Activated effector memory CD4-positive, alpha-beta T cell treated with Interleukin-2 at 50 U/mL for 16 hours (primary cell): ENCODE data around the gene ZNF358.
A peak's percentile ranks its signal among the peaks of the same experiment; 100 is the strongest.

ENCODE experiments used
- DNase-seq: peaks from one replicate; pipeline ENCODE4 v3.0.0-alpha.2; 2020

The ZNF358 gene

DNA sequence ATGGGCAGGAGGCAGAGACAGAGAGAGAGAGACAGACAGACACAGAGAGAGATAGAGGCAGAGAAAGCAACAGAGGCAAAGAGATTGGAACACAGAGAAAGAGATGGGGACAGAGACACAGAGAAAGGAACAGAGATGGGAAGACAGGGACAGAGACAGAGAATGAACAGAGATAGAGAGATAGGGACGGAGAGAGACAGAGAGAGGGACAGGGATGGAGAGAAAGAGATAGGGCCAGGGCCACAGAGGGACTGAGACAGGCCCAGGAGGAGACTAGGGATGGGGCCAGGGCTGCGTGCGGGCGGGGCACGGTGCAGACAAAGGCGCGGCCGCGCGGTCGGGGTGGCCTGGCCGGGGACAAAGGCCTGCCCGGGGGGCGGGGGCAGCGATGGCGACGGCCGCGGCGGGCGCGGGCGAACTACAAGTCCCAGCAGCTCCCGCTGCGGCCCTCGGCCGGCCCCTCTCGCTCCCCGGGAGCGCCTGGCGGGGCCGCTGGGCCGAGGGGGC is at the start of gene ZNF358:
Gene ZNF358 (plus strand): TSS at position 459 of the 507 bp plus-strand sequence. CDS start 3,140 bp downstream, outside the sequence.
- no peak for DNase-seq

DNA sequence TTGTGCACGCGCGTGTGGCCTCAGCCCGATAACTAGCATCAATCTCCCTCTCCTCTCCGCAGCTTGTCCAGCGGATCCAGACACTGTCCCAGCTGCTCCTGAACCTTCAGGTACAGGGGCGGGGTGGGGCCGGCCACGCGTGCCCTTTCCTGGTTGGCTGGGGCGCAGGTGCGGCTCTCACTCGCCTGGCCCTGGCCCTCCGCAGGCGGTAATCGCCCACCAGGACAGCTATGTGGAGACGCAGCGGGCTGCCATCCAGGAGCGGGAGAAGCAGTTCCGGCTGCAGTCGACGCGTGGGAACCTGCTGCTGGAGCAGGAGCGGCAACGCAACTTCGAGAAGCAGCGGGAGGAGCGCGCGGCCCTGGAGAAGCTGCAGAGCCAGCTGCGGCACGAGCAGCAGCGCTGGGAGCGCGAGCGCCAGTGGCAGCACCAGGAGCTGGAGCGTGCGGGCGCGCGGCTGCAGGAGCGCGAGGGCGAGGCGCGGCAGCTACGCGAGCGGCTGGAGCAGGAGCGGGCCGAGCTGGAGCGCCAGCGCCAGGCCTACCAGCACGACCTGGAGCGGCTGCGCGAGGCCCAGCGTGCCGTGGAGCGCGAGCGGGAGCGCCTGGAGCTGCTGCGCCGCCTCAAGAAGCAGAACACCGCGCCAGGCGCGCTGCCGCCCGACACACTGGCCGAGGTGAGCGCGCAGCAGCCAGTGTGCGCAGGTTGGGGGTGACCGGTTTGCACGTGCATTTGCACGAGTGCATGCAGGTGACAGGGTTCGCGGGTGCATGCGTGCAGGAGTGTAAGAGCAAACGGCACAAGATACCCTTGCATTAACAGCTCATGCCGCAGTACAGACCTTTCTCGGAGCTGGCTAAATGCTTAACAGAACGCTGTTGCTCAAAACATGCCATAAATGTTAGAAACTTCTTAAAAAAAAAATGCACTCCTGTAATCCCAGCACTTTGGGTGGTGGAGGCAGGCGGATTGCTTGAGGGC is 48.6 kb upstream of the ZNF358 start:
- no peak for DNase-seq

DNA sequence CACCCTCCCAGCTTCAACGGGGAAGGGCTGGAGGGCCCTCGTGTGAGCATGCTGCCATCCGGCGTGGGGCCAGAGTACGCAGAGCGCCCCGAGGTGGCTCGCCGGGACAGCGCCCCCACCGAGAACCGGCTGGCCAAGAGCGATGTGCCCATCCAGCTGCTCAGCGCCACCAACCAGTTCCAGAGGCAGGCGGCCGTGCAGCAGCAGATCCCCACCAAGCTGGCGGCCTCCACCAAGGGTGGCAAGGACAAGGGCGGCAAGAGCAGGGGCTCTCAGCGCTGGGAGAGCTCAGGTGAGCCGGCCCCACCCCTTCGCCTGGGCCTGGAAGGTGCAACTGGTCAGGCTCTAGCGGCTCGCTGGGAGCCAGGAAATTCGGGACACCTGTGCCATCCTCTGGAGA is 47.1 kb upstream of the ZNF358 start:
- no peak for DNase-seq

DNA sequence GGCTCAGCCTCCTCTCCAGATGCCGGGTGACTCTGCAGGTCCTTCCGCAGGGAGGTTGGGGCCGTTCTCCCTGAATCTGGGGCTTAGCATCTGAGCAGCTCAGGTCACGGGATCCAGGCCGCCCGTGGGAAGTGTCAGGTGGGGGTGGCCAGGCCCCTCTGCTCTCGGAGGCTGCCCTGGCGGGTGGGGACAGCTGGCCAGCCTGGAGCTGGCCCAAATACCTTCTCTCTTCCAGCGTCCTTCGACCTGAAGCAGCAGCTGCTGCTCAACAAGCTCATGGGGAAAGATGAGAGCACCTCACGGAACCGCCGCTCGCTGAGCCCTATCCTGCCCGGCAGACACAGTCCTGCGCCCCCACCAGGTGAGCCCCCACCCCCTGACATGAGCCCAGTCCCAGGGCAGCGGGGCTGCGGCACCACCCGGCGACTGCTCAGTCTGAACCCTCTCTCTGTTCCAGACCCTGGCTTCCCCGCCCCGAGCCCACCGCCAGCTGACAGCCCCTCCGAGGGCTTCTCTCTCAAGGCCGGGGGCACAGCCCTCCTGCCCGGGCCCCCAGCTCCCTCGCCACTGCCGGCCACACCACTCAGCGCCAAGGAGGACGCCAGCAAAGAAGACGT is 46.1 kb upstream of the ZNF358 start:
- DNase-seq, result no peak

DNA sequence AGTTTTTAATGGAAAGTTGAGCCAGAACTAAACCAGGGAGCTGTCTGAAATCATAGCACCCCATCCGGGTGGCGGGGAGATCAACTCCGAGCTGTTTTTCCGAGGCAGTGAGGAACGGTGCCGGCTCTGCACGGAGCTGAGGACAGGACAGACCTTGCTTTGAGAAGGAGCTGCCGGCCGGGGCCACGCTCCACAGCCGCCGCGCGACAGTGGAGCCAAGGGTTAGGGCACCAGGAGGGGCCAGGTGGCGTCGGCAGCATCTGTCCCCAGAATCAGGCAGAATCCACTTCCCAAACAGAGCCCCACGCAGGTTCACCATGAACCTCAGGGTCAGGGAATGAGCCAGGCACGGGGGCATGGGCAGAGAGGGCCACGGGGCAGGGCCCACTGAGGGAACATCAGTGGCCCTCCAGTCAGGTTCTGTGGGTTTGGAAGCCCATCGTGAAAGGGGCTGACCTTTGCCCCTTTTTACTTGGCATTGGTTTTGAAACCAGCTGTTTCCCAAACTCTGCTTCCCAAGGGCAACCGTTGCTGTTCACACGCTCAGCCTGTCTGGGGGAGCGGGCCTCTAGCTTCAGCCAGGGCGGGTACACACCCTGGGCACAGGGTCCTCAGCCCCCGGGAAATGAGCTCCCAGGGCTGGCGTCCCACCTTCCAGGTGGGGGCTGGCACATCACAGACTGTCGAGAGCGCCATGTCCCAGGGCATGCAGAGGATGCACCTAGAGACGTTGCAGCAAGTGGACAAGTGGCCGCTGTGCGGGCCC is 45.2 kb upstream of the ZNF358 start:
- DNase-seq, result no peak

DNA sequence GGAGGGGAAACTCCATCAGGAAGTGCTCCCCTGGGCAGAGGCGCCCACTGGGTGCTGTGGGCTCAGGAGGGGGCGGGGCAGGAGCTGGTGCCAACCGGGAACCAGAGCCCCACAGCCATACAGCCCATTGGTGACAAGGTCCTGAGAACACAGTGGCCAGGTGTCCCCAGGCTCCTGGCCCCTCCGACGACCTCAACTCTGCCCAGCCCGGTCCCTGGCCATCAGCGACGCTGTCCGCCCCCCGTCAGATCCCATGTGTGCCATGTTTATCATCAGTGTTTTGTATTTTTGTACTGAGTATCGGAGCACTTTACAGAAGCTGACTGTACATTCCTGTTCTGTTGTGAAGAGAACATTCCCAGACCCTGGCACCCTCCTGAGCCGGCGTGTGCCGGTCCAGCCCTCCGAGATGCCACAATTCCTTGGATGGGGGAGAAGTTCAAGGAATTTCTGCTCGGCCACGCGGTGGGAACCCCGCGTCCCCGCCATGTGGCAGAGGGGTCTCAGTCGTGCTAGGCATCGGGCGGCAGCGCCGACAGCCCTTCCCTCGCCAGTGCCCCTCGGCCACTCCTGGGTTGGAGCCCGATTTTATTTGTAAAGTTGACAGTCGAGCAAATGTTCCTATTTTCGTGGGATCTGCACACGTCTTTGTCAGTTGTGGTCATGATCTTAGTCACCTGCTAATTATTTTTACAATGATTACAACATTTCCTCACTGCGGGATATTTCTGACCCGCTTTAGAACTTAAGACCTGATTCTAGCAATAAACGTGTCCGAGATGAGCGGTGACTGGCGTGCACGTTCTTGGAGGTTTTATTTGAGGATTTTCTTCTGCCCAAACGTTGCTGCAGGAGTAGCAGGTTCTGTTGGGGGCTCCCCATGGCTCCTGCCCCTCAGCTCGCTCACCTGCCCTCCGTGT is 43.9 kb upstream of the ZNF358 start:
- DNase-seq, result no peak

DNA sequence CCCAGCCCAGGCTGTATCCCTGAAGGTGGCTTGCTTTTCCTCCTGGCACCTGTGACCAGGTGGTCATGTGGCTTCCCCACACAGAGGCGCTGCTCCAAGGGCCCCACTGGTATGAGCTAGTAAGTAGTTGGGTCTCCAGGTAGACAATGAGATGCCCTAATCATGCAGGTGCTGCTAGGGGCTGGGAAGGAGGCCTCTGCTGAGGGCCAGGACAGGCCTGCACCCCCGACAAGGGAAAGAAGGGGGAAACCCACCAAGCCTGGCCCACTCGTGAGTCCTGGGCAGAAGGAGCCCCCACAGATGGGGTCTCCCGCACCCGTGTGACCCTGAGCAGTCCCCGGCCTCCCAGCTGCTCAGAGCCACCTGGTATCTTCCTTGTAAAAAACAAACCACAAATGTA is 40.2 kb upstream of the ZNF358 start:
- no peak for DNase-seq

DNA sequence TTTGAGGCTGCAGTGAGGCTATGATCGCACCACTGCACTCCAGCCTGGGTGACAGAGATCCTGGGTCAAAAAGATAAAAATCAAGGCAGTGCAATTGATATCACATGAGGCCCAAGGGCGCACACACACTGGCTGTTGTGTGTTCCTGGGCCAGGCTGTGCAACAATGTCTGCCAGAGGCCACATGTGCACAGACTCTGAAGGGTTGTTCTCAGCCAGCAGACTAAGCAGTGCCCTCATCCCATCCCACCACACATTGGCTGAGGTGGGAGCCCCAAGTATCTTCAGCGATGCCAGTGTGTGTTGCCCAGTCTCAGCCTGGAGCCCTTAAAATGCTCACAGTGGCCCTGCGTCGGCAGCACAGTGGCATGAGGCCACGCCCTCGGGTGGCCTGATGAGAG is 39.7 kb upstream of the ZNF358 start:
- no peak for DNase-seq

DNA sequence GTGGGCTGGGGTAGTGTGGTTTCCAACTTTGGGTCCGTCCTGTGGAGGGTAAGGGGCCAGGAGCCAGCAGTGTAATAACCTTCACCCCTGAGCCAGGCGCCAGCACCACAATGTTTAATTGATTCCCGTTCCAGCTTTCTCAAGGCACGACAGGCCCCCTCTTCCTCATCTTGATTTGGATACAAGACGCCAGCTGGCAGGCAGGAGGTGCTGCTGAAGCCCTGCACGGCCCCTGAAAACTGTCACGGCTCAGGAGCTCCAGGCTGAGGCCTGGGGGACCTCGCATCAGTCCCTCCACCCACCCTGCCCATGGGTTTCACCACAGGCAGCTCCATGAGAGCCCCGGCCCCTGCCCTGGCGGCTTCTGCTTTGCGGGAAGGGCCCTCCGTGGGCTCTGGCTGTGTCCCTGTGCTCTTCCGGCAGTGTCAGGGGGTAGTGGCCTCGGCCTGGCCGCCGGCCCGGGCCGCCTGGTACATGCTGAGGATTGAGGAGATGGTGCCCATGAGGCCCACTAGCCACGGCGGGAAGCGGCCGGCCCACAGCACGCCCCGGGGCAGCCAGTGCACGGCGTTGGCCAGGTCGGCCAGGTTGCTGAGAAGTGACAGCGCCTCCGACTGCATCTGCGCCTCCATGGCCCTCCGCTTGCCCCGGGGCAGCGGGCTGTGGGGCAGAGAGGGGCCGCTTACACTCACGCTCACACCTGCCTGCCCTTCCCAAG is 39.0 kb upstream of the ZNF358 start:
- DNase-seq, result no peak

DNA sequence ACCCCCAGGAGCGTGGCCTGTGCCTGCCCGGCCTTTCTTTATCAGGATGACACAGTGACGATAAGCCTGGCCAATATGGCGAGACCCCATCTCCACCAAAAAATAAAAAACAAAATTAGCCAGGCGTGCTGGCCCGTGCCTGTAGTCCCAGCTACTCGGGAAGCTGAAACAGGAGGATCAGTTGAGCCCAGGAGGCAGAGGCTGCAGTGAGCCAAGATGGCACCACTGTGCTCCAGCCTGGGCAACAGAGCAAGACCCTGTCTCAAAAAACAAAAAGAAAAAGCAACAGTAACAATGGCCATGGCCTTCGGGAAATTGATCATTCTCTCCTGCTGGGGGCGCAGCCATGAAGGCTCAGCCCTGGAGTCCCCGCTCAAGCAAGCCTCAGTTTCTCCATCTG is 38.1 kb upstream of the ZNF358 start:
- no peak for DNase-seq

DNA sequence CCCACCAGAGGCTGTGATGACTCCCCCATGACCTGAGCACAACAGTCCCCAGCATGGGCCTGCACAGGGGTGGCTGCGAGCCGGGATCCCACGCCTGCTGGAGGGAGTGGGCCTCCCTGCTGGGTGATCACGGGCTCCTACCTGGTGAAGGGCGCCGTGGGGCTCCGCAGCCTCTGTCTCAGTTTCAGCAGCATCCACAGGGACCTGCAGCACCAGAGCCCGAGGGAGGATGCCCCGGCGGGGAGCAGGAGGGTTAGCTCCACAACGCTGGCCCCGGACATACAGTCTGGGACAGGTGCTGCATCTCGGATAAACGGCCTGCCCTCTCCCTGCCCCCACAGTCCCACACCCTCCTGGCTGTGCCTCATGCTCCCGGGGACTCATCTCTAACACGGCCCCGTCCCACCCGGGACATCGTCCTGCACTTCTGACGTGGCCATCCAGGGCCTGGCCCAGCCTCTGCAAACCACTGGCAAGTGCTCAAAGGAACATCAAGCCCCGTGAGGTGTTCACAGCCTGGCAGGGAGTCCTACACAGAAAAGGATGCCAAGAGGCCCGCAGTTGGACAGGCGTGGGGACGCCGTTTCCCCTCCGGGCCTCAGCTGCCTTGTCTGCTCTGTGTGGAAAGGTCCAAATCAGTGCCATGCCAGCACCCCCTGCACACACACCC is 37.6 kb upstream of the ZNF358 start:
- DNase-seq, result no peak

DNA sequence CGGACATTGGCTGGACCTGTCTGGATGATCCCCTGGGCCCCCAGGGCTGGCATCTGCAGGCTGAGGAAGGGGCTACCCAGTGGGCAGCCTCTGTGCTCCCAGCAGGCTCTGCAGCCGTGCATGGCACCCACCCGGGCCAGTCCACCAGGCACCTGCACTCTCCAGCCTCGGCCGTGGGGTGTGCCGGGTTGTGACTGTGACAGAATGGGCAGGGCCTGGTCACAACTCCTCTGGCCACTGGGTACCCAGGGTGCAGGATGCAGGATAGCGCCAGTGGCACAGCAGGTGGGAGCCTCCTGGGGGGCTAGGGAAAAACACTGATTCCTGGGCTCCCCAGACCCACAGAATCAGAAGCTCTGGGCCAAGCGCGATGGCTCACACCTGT is 37.1 kb upstream of the ZNF358 start:
- no peak for DNase-seq

DNA sequence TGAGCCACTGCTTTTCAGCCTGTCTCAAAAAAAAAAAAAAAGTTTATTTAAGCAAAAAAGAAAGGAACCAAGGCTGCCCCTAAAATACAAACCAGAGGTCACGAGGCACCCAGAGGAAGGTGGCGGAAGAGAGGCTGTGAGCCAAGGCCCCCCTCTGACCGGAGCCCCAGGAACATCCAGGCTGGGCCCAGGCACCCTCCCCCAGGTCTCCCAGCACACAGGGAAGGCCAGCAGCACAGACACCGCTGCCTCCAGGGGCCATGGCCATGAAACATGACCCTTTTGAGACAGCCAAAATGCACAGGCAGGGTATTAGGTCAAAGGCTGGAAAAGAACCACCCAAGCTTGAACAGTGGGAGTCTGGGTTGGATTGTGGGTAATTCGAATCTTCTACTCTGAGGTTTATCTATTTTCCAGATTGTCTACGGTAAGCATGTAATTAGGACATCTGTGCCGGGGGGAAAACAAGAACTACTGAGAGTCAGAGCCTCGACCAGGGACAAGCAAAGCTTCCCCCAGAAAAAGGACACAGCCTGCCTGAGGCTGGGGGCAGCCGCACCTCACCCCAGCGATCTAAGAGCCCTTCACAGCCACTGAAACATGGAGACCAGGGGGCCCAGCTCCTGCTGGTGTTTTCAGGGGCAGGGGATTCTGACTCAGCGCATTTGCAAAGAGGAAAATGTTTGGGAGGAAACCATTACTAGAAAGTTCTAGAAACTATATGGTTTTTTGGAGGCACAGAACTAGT is 35.5 kb upstream of the ZNF358 start:
- no peak for DNase-seq

DNA sequence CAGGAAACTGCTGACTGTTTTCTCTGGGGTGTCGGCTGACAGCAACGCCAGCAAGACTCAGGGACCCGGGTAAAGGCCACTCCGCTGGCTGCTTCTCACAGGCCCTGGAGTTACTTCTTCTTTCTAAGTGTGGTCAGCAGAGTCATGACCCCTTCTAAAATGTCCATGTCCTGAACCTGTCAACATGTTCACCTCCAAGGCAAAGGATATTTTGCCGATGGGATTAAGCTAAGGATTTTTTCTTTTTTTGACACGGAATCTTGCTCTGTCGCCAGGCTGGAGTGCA is 35.0 kb upstream of the ZNF358 start:
- DNase-seq, result no peak

DNA sequence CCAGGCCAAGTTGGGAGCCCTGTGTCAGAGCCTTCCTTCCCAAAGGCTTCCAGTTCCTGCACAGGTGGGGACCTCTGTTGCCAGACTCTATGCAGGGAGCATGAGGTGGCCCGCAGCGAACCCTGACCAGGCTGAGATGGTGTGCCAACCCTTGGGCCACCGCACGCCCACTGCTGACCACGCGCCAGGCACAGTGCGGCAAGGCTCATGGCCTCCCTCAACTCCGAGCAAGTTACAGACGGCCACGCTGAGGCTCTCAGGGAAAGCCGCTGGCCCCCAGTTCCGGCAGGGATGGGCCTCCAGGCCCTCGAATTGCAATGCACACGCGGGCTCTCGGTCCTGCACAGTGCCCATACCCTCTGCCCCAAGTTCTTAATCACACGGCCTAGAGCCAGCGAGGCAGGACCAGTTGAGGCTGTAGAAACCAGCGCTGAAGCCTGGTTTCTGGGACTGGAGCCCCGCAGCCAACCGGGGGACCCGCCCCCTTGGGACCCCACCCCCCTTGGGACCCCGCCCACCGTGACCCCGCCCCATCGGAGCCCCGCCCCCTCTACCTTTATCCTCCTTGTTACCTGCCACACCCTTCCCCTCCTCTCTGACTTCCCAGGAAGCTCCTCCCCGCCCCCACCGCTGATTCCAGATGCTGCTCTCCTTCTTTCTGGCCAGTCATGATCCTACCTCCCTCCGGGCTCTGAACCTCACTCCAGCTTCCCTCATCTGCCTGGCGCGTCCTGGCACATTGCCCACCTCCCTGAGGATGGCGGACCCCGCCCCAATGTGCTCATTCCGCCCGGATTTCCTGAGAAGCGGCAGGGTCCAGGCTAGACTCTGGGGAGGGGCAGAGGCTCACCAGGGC is 33.1 kb upstream of the ZNF358 start:
- DNase-seq, result no peak

DNA sequence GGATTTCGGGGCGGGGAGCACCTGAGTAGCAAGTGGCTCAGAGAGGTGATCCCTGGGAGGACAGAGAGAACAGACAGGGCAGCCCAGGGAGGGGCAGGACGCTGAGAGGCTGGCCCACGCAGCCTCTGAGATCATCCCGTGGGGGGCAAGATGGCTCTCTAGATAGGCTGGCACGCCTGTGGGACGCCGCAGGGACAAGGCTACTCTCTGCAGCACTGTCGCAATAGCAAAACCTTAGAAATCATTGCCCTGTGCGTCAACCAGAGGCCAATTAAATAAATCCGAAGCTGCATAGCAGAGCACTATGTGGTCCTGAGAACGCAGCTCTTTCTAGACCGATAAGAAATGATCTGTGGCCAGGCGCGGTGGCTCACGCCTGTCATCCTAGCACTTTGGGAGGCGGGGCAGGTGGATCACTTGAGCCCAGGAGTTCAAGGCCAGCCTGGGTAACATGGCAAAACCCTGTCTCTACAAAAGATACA is 32.1 kb upstream of the ZNF358 start:
- DNase-seq, result no peak

DNA sequence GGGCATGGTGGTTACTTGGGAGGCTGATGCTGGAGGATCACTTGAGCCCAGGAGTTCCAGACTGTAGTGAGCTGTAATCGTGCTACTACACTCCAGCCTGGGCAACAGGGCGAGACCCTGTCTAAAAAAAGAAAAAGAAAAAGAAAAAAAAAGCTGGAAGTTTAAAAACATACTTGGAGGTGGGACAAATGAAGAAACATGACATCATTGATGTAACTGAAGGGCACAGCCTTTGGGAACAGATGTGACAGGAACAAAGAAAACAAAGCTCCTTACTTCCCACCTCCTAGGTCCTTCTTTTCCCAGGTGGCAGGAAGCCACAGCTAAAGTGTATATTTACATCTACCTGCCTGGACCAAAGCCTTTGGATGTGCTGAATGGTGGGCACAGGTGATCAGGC is 29.0 kb upstream of the ZNF358 start:
- DNase-seq, result no peak

DNA sequence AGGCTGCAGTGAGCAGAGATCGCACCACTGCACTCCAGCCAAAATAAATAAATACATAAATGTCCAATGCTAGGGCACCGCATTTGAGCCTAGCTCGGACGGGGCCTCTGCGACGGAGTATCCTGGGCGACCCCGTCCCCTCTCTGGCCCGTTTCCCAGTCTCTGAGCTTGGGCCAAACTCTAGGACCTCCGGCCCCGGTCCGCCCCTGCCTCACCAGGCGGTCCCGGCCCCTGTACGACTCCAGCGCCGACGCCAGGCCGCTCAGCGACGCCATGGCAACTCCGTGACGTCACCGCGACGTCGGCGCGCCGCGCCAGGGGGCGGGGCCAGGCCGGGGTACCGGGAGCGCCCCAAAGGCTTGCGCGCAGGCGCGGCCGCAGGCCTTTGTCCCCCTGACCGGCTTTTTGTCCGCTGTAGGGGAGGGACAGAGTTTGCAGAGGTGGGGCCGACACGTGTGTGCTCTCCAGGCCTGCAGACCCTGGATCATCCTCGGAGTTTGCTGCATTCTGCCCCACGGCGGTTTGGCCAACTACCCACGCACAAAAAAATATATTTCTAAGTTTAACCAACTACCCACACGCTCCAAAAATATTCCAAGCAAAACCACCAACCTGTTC is 27.1 kb upstream of the ZNF358 start, which contains the start of gene PEX11G:
Gene PEX11G (minus strand): TSS at position 300 of the 618 bp plus-strand sequence. CDS start 25 bp downstream, at position 275.
- peak; percentile 84 for DNase-seq

DNA sequence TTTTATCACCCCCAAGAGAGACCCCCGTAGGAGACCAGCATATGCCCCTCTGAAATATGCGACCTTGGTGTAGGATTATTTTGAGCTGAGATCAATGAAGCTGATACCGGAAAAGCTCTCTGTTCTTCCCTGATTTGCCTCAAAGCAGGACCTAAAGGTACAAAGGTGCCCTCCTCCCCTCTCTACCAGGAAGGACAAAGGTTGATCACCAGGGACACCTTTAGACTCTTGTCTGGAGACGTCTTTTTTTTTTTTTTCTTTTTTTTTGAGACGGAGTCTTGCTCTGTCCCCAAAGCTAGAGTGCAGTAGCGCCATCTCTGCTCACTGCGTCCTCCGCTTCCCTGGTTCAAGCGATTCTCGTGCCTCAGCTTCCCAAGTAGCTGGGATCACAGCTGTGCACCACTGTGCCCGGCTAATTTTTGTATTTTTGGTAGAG is 26.3 kb upstream of the ZNF358 start:
- no peak for DNase-seq
